Astrocyte of the cerebellum (primary cell): ENCODE results near the gene CLMN.

Source experiments
- DNase-seq: peaks from one replicate; pipeline ENCODE4 v3.0.0-alpha.2; 2011; ENCODE audit warnings: low read depth
- H3K4me3 ChIP-seq: 2 replicates; pipeline ENCODE4 v1.5.1; 2011; ENCODE audit warnings: mild to moderate bottlenecking, low read depth, low read length, moderate library complexity
- in situ Hi-C: cut with HindIII; loops from 2 replicates; pipeline ENCODE4 v1.10.0; 2017; ENCODE audit warnings: low sequenced_read_pairs
- TF ChIP-seq, protein P1 (sequence below): IDR thresholded peaks from 2 replicates; pipeline ENCODE4 v1.5.1; 2012; ENCODE audit warnings: low read length, low read depth, moderate library complexity, mild to moderate bottlenecking; ENCODE audit errors: missing control alignments

Gene CLMN

DNA sequence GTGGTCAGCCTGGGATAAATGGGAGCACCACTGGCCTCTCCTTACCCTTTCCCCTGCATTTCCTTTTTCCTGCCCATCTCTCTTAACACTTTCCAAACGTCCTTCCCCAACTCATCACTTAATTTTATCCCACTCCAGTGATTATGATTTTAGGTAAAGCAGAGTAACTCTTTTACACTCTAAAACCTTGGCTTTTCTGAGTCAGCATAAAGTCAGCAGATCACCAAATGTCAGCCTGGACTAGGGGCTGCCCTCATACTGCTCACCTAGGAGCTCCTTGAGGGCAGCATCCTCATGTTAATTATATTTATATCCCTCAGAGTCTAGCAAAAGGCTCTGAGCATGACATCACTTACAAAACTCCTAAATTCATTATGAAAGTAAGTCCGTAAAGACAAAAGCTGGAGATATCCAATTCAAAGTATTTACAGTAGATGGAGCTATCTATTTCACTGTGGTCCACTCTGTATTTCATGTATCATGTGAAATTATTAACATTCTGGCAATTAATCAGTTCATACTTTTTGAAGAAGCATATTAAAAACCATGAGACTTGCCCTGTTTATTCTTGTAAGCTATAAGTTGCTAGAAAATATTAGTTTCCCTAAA, 145.4 kb downstream of the CLMN start:
- DNase-seq = no peak
- in situ Hi-C loops = no loop called here
- H3K4me3 ChIP-seq = no peak overlapping the region
- TF ChIP-seq, protein P1, sequence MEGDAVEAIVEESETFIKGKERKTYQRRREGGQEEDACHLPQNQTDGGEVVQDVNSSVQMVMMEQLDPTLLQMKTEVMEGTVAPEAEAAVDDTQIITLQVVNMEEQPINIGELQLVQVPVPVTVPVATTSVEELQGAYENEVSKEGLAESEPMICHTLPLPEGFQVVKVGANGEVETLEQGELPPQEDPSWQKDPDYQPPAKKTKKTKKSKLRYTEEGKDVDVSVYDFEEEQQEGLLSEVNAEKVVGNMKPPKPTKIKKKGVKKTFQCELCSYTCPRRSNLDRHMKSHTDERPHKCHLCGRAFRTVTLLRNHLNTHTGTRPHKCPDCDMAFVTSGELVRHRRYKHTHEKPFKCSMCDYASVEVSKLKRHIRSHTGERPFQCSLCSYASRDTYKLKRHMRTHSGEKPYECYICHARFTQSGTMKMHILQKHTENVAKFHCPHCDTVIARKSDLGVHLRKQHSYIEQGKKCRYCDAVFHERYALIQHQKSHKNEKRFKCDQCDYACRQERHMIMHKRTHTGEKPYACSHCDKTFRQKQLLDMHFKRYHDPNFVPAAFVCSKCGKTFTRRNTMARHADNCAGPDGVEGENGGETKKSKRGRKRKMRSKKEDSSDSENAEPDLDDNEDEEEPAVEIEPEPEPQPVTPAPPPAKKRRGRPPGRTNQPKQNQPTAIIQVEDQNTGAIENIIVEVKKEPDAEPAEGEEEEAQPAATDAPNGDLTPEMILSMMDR = no peak

DNA sequence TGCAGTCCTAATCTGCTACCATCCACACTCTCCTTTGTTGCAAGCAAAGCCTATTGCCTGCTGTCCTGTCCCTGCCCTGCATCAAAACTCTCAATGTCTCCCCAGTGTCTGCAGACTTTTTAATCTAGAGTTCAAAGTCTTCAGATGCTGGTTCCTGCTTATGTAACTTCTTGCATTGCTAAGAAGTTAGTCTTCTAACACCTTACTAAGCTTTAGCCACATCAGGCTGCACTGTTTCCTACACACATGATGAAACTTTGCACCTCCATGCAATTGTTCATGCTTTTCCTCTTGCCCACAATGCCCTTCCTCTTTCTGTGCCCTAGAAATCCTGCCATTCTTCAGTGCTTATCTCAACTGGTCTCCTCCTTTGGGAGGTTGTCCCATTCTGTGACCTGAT, 146.2 kb downstream of the CLMN start:
- TF ChIP-seq, protein P1 = no peak
- no peak for DNase-seq
- no peak overlapping the region for H3K4me3 ChIP-seq
- in situ Hi-C loops = no loop called here

DNA sequence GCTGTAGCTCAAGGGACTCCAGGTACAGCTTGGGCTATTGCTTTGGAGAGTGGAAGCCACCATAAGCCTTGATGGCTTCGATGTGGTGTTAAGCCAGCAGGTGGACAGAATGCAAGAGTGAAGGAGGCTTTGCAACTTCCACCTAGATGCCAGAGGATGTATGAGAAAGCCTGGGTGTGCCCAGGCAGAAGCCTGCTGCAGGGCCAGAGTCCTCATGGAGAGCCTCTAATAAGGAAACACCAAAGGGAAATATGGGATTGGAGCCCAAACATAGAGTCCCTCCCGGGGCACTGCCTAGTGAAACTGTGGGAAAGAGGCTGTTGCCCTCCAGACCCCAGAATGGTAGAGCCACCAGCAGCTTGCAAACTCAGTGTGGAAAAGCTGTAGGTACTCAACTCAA, 152.5 kb downstream of the CLMN start:
- DNase-seq = no peak
- TF ChIP-seq, protein P1 = no peak
- H3K4me3 ChIP-seq = no peak overlapping the region
- in situ Hi-C loops = no loop called here

DNA sequence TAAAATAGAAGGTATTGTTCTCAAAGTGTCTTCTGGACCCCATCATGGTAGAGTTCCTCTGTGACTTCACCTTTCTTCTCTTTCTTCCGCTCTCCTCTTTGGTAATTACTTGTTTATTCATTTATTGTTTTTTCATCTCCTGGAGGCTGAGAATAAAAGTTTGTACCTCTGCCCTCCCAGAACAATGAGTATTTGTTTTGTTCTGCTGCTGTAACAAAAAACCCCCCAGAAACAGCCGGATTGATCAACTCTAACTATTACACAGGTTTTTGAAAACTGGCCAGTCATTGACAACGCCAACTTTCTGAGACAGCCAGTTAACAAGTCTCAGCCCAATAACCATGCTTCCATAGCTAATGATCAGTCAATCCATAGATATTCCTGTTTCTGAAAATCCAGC, 154.2 kb downstream of the CLMN start:
- in situ Hi-C loops = no loop called here
- TF ChIP-seq, protein P1 = no peak
- H3K4me3 ChIP-seq = no peak overlapping the region
- DNase-seq = no peak

DNA sequence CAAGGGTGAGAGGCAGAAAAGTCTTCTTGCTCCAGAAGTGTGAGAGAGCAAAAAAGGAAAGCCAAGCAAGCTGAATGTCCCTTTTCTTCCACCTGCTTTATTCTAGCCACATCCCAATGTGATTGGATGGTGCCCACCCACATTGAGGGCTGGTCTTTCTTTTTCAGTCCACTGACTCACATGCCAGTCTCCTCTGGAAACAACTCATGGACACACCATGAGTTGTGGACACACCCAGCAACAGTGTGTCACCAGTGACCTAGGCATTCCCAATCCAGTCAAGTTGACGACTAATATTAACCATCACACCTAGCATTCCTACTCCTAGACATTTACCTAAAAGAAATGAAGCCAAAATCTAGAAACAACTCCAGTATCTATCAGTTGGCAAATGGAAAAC, 155.2 kb downstream of the CLMN start:
- DNase-seq = no peak
- in situ Hi-C loops = no loop called here
- TF ChIP-seq, protein P1 = no peak

DNA sequence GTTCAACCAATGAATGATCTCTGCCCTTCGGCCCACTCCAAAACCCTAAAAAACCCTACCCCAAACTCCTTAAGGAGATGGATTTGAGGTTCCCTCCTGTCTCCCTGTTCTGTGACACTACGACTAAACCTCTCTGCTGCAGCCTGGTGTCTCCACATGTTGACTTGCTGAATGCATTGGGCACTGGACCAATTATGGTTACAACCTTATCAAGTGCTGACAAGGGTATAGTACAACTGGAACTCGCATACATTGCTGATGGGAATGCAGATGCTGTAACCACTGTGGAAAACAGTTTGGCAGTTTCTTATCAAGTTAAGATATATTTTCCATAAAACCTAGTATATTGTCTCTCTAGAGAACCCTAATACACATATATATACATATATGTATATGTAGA, 156.0 kb downstream of the CLMN start:
- in situ Hi-C loops = no loop called here
- no peak for DNase-seq
- no peak overlapping the region for H3K4me3 ChIP-seq
- TF ChIP-seq, protein P1 = no peak

More for the DNA sequence above, 155.2 kb downstream of the CLMN start:
- no peak overlapping the region for H3K4me3 ChIP-seq
